PC-3 (cell line): ENCODE data around the gene UMPS. TPM values are rescaled to one million over a fixed set of nuclear protein-coding genes. Genes with fewer than 3 reads are reported as not detected.

Experiments
- microRNA-seq: library from miRNA; unstranded; fragments of <30 nt; microRNA quantifications from one replicate; pipeline ENCODE4 v1.1.0, GENCODE V29; 2020; ENCODE audit not compliant: unreplicated experiment
- total RNA-seq: library from RNA; depleted of rRNA; stranded (reverse); fragments of >200 nt; gene quantifications from 2 replicates; pipeline ENCODE4 v1.2.3, GENCODE V29; 2014; rRNA removed

The UMPS gene
- total RNA-seq, 1 experiment from 2014 or later: 38.4 TPM

Small RNA genes lying within 50 kb of the gene (microRNA-seq; reads per million reads assigned to microRNA genes)
- gene MIR544B: not detected

Other genes starting within 250 kb of the UMPS start
- gene ITGB5, start 156.9 kb downstream of the UMPS start, total RNA-seq: 67.2 and 89.4 TPM in 2 replicates
- gene MUC13, start 204.3 kb downstream of the UMPS start, total RNA-seq: 0.04 TPM in 1 of 2 replicates, not detected in the other